Astrocyte (in vitro differentiated cells and primary cell): ENCODE results near the gene GFRA1.

Experiments used
- EZH2 ChIP-seq: IDR thresholded peaks from 2 replicates; pipeline ENCODE4 v1.6.1; 2012; ENCODE audit warnings: mild to moderate bottlenecking, low read length, inconsistent platforms; ENCODE audit not compliant: insufficient read depth
- TF ChIP-seq, protein P1 (sequence below): IDR thresholded peaks from 2 replicates; pipeline ENCODE4 v1.5.1; 2011; ENCODE audit warnings: low read depth, mild to moderate bottlenecking, inconsistent platforms, low read length, moderate library complexity; ENCODE audit not compliant: insufficient read depth

DNA sequence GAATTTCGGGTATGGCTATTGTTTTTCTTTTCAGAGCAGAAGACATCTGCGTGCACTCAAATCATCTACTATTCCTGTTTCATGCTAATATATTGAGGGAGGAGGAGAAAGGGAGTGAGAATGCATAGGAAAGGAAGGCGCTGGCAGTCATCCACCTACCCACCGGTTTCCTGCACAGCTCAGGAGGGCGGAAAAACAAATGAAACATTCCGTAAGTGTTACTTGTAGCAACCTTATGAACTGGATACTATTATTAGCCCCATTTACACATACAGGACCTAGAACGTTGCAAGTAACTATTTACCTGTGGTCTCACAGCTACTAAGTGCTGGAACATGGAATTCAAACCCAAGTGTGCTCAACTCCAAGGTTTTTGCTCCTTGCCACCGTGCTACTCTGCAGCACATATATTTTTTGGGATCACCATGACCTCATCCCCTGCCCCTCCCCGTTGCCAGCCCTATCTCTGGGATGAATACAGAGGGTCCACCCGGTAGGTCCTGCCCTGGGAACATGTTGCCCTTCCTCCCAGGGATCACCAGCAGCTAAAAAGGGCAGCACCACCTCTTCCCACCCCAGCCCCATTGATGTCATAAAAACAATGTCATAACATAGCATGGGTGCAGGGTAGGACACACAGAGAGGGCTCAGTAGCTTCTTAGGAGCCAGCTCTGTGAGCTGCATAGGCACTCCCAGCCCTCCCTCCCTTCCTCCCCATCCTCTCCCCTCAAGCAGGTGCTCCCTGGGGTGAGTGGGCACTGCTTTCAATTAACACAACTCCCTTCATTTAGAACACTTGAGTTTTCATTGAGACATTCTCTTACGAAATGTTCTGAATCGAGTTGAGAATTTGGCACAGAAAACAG is 16.9 kb downstream of the GFRA1 start:
- TF ChIP-seq, protein P1, sequence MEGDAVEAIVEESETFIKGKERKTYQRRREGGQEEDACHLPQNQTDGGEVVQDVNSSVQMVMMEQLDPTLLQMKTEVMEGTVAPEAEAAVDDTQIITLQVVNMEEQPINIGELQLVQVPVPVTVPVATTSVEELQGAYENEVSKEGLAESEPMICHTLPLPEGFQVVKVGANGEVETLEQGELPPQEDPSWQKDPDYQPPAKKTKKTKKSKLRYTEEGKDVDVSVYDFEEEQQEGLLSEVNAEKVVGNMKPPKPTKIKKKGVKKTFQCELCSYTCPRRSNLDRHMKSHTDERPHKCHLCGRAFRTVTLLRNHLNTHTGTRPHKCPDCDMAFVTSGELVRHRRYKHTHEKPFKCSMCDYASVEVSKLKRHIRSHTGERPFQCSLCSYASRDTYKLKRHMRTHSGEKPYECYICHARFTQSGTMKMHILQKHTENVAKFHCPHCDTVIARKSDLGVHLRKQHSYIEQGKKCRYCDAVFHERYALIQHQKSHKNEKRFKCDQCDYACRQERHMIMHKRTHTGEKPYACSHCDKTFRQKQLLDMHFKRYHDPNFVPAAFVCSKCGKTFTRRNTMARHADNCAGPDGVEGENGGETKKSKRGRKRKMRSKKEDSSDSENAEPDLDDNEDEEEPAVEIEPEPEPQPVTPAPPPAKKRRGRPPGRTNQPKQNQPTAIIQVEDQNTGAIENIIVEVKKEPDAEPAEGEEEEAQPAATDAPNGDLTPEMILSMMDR, result no peak
- no peak for TF ChIP-seq EZH2
